ENCODE results near the gene RNF213. TPM values are rescaled to one million over a fixed set of nuclear protein-coding genes. Genes with fewer than 3 reads are reported as not detected.
A peak's percentile ranks its signal among the peaks of the same experiment; 100 is the strongest.

The RNF213 gene
- total RNA-seq, 4 donors from 2014 or later: 90.5 to 186 (median 142) TPM

- Histone ChIP-seq H3K9me3 (no peaks in the 10 kb centered on the region), H3K27ac (no peak overlapping the region), H3K27me3 (no peaks in the 10 kb centered on the region), H3K4me1 (no peaks in the 10 kb centered on the region), H3K36me3 (no peaks in the 10 kb centered on the region), H3K4me3 (no peak overlapping the region)
- intact Hi-C loops (cut with DNase I; ENCODE audit: low total_unique reads): no loop called here
- TF ChIP-seq CTCF (IDR thresholded peaks at IDR 0.05) (no peak), POLR2A (IDR thresholded peaks at IDR 0.05) (no peak)
- no peak for DNase-seq
Observed at GRCh38 chr17:80358131-80358530, 97.5 kb downstream of the RNF213 start.

DNA sequence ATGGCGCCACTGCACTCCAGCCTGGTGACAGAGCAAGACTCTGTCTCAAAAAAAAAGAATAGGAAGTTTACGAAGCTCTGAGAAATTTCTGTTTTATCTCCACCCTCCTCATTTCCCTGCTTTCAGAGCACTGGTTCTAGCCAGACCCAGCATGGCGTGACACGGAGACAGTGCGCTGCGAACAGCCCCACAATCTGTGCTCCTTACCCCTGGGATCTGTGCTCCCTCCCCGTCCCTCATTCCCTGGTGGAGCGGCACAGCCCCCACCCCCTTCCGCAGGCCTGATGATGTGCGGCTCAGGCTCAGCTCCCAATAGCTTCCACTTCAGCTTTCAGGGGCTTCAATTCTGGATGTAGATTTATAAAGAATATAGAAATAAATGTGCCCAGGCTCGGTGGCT is 98.2 kb downstream of the RNF213 start:
- Histone ChIP-seq H3K9me3 (no peaks in the 10 kb centered on the region), H3K27me3 (no peaks in the 10 kb centered on the region), H3K27ac (no peak overlapping the region), H3K4me3 (no peak overlapping the region), H3K36me3 (no peaks in the 10 kb centered on the region), H3K4me1 (no peaks in the 10 kb centered on the region)
- DNase-seq: no peak
- intact Hi-C loops (cut with DNase I; ENCODE audit: low total_unique reads): no loop called here
- TF ChIP-seq CTCF (IDR thresholded peaks at IDR 0.05): no peak
- TF ChIP-seq POLR2A (IDR thresholded peaks at IDR 0.05): no peak

- Histone ChIP-seq H3K4me3 (no peak overlapping the region), H3K36me3 (no peaks in the 10 kb centered on the region), H3K9me3 (no peaks in the 10 kb centered on the region), H3K27me3 (no peaks in the 10 kb centered on the region), H3K4me1 (no peaks in the 10 kb centered on the region), H3K27ac (no peak overlapping the region)
- TF ChIP-seq CTCF (IDR thresholded peaks at IDR 0.05) (no peak), POLR2A (IDR thresholded peaks at IDR 0.05) (no peak)
- intact Hi-C loops (cut with DNase I; ENCODE audit: low total_unique reads): no loop called here
- no peak for DNase-seq
Observed at GRCh38 chr17:80359422-80360110, 98.9 kb downstream of the RNF213 start.

- no peak for DNase-seq
- no peaks in the 10 kb centered on the region for H3K9me3 ChIP-seq
- no peak overlapping the region for H3K27ac ChIP-seq
- H3K4me3 ChIP-seq: no peak overlapping the region
- no peaks in the 10 kb centered on the region for H3K27me3 ChIP-seq
- no peaks in the 10 kb centered on the region for H3K36me3 ChIP-seq
- H3K4me1 ChIP-seq: no peaks in the 10 kb centered on the region
- intact Hi-C loops (cut with DNase I; ENCODE audit: low total_unique reads): no loop called here
- TF ChIP-seq POLR2A (IDR thresholded peaks at IDR 0.05) (no peak), CTCF (IDR thresholded peaks at IDR 0.05) (no peak)
Observed at GRCh38 chr17:80360396-80360795, 99.7 kb downstream of the RNF213 start.

DNA sequence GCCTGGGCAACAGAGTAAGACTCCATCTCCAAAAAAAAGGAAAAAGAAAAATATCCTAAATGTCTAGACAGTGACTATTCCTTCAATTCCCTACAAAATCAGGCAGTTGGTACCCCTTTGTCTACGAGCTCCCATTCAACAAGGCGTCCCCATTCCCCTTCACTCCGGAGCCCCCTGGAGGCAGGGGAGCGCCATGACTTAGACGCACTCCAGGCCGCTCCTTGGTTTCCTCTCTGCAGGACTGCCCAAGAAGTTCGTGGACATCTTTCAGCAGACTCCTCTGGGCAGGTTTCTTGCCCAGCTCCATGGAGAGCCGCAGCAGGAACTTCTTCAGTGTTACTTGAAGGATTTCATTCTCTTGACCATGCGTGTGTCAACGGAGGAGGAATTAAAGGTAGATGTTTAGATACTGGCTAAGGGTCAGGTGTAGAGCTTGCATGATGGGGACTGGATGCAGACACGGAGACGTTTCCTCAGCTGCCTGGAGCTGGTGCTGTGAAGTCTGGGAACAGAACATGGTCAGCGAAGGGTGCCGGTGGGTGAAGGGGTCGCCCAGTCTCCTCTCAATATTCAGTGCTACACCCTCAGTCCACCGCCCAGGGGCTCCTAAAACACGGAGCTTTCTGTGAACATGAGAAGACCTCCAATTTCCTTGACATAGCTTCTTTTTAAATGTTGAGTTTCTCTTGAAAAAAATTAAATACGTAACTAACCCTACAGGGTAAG is 101.0 kb downstream of the RNF213 start:
- TF ChIP-seq CTCF (IDR thresholded peaks at IDR 0.05): peak in 2 of 4 experiments; percentile 11 to 22
- TF ChIP-seq POLR2A (IDR thresholded peaks at IDR 0.05): no peak
- DNase-seq: no peak
- no peaks in the 10 kb centered on the region for H3K27me3 ChIP-seq
- no peaks in the 10 kb centered on the region for H3K9me3 ChIP-seq
- no peak overlapping the region for H3K4me3 ChIP-seq
- no peak overlapping the region for H3K27ac ChIP-seq
- no peaks in the 10 kb centered on the region for H3K36me3 ChIP-seq
- H3K4me1 ChIP-seq: no peaks in the 10 kb centered on the region
- intact Hi-C loops (cut with DNase I; ENCODE audit: low total_unique reads): no loop called here
